HepG2 (cell line): ENCODE results near the gene GSPT1.

ENCODE experiments used
- FOXA1 ChIP-seq, 2 experiments: fragments of 450-650 bp in 1 of 2; sonication (generic) in 1 of 2; formaldehyde crosslinking in 1 of 2; IDR thresholded peaks; 2 replicates each; pipeline versions ENCODE4 v1.4.0 to v1.6.1; 2016 to 2020; ENCODE audit warnings: missing genetic modification reagents in 1 of 2
- KLF12 ChIP-seq: sonication (generic); formaldehyde crosslinking; IDR thresholded peaks from 2 replicates; pipeline ENCODE4 v1.4.0; 2020; ENCODE audit warnings: missing genetic modification reagents, borderline replicate concordance
- NR3C1 ChIP-seq: sonication (generic); formaldehyde crosslinking; IDR thresholded peaks from 2 replicates; pipeline ENCODE4 v1.4.0; 2020; ENCODE audit warnings: missing genetic modification reagents
- POLR2A ChIP-seq, 2 experiments: IDR thresholded peaks; 2 replicates each; pipeline ENCODE4 v1.6.1; 2011; ENCODE audit warnings: low read depth in 2 of 2, low read length in 2 of 2, mild to moderate bottlenecking in 1 of 2, moderate library complexity in 1 of 2; ENCODE audit not compliant: insufficient read depth in 1 of 2
- REPIN1 ChIP-seq: sonication (generic); formaldehyde crosslinking; IDR thresholded peaks from 2 replicates; pipeline ENCODE4 v1.8.0; 2022; ENCODE audit warnings: missing genetic modification reagents, low read depth, mild to moderate bottlenecking, borderline replicate concordance
- SPEN ChIP-seq: sonication (generic); formaldehyde crosslinking; IDR thresholded peaks from 2 replicates; pipeline ENCODE4 v1.5.1; 2020; ENCODE audit warnings: low read depth, mild to moderate bottlenecking, missing genetic modification reagents
- ZFP1 ChIP-seq: IDR thresholded peaks from 2 replicates; pipeline ENCODE4 v1.6.1; 2016
- ZNF232 ChIP-seq: sonication (generic); formaldehyde crosslinking; IDR thresholded peaks from 2 replicates; pipeline ENCODE4 v1.4.0; 2020; ENCODE audit warnings: missing genetic modification reagents, borderline replicate concordance
- ZNF33B ChIP-seq: sonication (generic); formaldehyde crosslinking; IDR thresholded peaks from 2 replicates; pipeline ENCODE4 v1.5.1; 2020; ENCODE audit warnings: mild to moderate bottlenecking, missing genetic modification reagents
- ZNF567 ChIP-seq: sonication (generic); formaldehyde crosslinking; IDR thresholded peaks from 2 replicates; pipeline ENCODE4 v1.8.1; 2023; ENCODE audit warnings: mild to moderate bottlenecking, missing genetic modification reagents, borderline replicate concordance
- TF ChIP-seq, protein P1 (sequence below): sonication (generic); formaldehyde crosslinking; IDR thresholded peaks from 2 replicates; pipeline ENCODE4 v1.4.0; 2020; ENCODE audit warnings: missing genetic modification reagents

GRCh38 chr16:11870399-11870798, 45.4 kb downstream of the GSPT1 start:
- no peak for TF ChIP-seq POLR2A (IDR thresholded peaks at IDR 0.05; ENCODE audit: insufficient read depth in 1 of 2, low read depth in 2 of 2, low read length in 2 of 2)
- TF ChIP-seq KLF12, result no peak
- no peak for TF ChIP-seq SPEN (CRISPR knock-in tag)
- TF ChIP-seq REPIN1, result no peak
- no peak for TF ChIP-seq ZNF232 (CRISPR knock-in tag)
- TF ChIP-seq, protein P1, sequence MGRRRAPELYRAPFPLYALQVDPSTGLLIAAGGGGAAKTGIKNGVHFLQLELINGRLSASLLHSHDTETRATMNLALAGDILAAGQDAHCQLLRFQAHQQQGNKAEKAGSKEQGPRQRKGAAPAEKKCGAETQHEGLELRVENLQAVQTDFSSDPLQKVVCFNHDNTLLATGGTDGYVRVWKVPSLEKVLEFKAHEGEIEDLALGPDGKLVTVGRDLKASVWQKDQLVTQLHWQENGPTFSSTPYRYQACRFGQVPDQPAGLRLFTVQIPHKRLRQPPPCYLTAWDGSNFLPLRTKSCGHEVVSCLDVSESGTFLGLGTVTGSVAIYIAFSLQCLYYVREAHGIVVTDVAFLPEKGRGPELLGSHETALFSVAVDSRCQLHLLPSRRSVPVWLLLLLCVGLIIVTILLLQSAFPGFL (CRISPR knock-in tag), result no peak
- no peak for TF ChIP-seq FOXA1 (IDR thresholded peaks at IDR 0.05)
- no peak for TF ChIP-seq FOXA1 (CRISPR knock-in tag; IDR thresholded peaks at IDR 0.05)
- TF ChIP-seq NR3C1 (CRISPR knock-in tag), result no peak
- no peak for TF ChIP-seq ZFP1 (CRISPR knock-in tag)
- no peak for TF ChIP-seq ZNF567 (CRISPR knock-in tag)
- TF ChIP-seq ZNF33B (CRISPR knock-in tag), result no peak
